Chondrocyte (in vitro differentiated cells): ENCODE measurements around the gene CEMIP2. TPM values are rescaled to one million over a fixed set of nuclear protein-coding genes. Genes with fewer than 3 reads are reported as not detected.

Source experiments
- DNase-seq: peaks from one replicate; pipeline ENCODE4 v3.0.0; 2021; ENCODE audit warnings: mixed read lengths, low spot score
- H3K27ac Mint-ChIP-seq: one replicate; pipeline ENCODE4 v1.8.0; 2021; ENCODE audit warnings: mild to moderate bottlenecking, moderate library complexity, mixed read lengths; ENCODE audit not compliant: unreplicated experiment
- H3K27me3 Mint-ChIP-seq: 2 replicates; pipeline ENCODE4 v1.8.0; 2021; ENCODE audit warnings: low read depth, mixed read lengths
- H3K36me3 Mint-ChIP-seq: 2 replicates; pipeline ENCODE4 v1.8.0; 2021; ENCODE audit warnings: low read depth, mixed read lengths
- H3K4me1 Mint-ChIP-seq: 2 replicates; pipeline ENCODE4 v1.8.0; 2021; ENCODE audit warnings: low read depth, mild to moderate bottlenecking, mixed read lengths
- H3K4me3 Mint-ChIP-seq: one replicate; pipeline ENCODE4 v1.8.0; 2021; ENCODE audit warnings: mild to moderate bottlenecking, moderate library complexity, mixed read lengths; ENCODE audit not compliant: unreplicated experiment
- H3K9me3 Mint-ChIP-seq: 2 replicates; pipeline ENCODE4 v1.8.0; 2021; ENCODE audit warnings: low read depth, mixed read lengths
- total RNA-seq: library from RNA; stranded (reverse); gene quantifications from 3 replicates; pipeline ENCODE4 v1.2.1, GENCODE V29; 2021
- TF ChIP-seq, protein P1 (sequence below): fragments of 200-600 bp; sonication (generic); IDR thresholded peaks from 2 replicates; pipeline ENCODE4 v1.5.0; 2021; ENCODE audit warnings: antibody characterized with exemption, mild to moderate bottlenecking, moderate library complexity

Gene CEMIP2
- total RNA-seq, 1 donor from 2014 or later, result 23.3 TPM

DNA sequence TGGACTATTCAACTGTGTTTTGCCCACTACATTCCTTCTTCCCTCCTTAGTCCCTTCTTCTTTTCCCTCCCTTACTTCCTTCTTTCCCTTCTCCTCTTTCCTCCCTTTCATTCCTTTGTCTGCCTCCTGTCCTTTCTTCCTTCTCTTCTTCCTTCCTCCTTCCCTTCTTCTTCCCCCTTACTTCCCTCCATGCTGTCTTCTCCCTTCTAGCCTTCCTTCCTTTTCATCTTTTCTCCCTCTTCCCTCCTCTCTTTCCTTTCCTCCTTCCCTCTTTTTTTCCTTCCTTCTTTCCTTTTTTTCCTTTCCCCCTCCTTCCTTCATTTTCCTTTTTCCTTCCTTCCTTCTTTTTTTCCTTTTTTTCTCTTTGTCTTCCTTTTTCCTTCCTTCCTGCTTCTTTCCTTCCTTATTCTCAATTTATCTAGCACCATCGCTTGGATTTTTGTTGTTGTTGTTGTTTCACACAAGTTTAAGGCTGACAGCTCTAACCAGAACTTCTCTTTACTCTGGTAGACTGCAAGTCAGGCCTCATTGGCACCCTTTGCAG is 123.4 kb downstream of the CEMIP2 start:
- H3K36me3 Mint-ChIP-seq, result no peaks in the 10 kb centered on the region
- H3K9me3 Mint-ChIP-seq, result no peaks in the 10 kb centered on the region
- H3K27ac Mint-ChIP-seq, result no peak overlapping the region
- H3K4me1 Mint-ChIP-seq, result peaks cover 10% of the 10 kb centered on the region
- TF ChIP-seq, protein P1, sequence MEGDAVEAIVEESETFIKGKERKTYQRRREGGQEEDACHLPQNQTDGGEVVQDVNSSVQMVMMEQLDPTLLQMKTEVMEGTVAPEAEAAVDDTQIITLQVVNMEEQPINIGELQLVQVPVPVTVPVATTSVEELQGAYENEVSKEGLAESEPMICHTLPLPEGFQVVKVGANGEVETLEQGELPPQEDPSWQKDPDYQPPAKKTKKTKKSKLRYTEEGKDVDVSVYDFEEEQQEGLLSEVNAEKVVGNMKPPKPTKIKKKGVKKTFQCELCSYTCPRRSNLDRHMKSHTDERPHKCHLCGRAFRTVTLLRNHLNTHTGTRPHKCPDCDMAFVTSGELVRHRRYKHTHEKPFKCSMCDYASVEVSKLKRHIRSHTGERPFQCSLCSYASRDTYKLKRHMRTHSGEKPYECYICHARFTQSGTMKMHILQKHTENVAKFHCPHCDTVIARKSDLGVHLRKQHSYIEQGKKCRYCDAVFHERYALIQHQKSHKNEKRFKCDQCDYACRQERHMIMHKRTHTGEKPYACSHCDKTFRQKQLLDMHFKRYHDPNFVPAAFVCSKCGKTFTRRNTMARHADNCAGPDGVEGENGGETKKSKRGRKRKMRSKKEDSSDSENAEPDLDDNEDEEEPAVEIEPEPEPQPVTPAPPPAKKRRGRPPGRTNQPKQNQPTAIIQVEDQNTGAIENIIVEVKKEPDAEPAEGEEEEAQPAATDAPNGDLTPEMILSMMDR, result no peak
- peaks cover 5% of the 10 kb centered on the region for H3K27me3 Mint-ChIP-seq
- H3K4me3 Mint-ChIP-seq, result no peak overlapping the region
- DNase-seq, result no peak

DNA sequence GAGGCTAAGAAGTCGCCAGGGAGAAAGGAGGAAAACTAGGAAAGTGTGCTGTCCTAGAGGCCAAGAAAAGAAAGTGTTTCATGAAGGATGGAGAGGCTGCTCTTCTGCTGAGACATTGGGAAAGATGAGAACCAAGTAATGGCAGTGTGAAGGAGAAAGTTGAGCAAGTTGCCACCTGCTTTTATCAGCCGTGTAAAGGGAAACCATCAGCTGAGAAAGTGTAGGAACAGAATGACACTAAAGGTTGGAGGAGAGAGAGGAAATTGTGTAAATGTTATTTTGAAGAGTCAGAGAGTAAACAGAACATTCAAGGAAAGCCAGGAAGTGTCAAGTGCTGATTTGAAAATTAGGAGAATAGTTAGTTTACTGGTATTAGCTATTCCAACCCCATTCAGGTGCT is 125.0 kb downstream of the CEMIP2 start:
- no peak for DNase-seq
- Mint-ChIP-seq H3K4me1 (peaks cover 10% of the 10 kb centered on the region), H3K36me3 (no peaks in the 10 kb centered on the region), H3K27ac (no peak overlapping the region), H3K27me3 (peaks cover 5% of the 10 kb centered on the region), H3K9me3 (no peaks in the 10 kb centered on the region), H3K4me3 (no peak overlapping the region)
- TF ChIP-seq, protein P1, result no peak

GRCh38 chr9:71642056-71642455 is 126.3 kb downstream of the CEMIP2 start:
- Mint-ChIP-seq H3K4me1 (peaks cover 5% of the 10 kb centered on the region), H3K4me3 (no peak overlapping the region), H3K36me3 (no peaks in the 10 kb centered on the region), H3K9me3 (no peaks in the 10 kb centered on the region), H3K27ac (no peak overlapping the region), H3K27me3 (peaks cover 5% of the 10 kb centered on the region)
- no peak for DNase-seq
- TF ChIP-seq, protein P1, result no peak

- Mint-ChIP-seq H3K27ac (no peak overlapping the region), H3K4me3 (no peak overlapping the region), H3K4me1 (no peaks in the 10 kb centered on the region), H3K36me3 (no peaks in the 10 kb centered on the region), H3K9me3 (no peaks in the 10 kb centered on the region), H3K27me3 (peaks cover 5% of the 10 kb centered on the region)
- TF ChIP-seq, protein P1, result no peak
- no peak for DNase-seq
Measured at GRCh38 chr9:71638627-71639026, 129.7 kb downstream of the CEMIP2 start.

DNA sequence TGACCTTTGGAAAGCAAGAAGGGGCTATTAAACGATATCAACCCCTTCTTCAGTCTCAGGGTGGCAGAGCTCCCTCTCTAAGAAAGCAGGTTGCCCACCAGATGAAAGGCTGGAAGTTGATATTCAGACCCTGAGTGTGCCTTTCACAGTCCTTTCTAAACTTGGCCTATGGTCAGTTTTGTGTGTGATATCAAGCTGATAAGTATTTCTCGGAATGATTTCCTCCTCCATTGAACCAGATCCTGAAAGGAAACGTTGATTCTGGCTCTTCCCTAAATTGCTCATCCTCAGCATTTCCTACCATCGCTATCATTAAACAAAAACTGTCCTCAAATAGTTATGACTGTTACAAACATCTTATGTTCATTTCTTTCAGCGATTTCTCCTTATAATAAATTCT is 130.4 kb downstream of the CEMIP2 start:
- no peaks in the 10 kb centered on the region for H3K4me1 Mint-ChIP-seq
- peaks cover 5% of the 10 kb centered on the region for H3K27me3 Mint-ChIP-seq
- H3K36me3 Mint-ChIP-seq, result no peaks in the 10 kb centered on the region
- no peaks in the 10 kb centered on the region for H3K9me3 Mint-ChIP-seq
- H3K27ac Mint-ChIP-seq, result no peak overlapping the region
- TF ChIP-seq, protein P1, result no peak
- DNase-seq, result no peak
- H3K4me3 Mint-ChIP-seq, result no peak overlapping the region
